Stimulated activated CD8-positive, alpha-beta memory T cell treated with anti-CD3 and anti-CD28 coated beads, Interleukin-2, amount 100 ng/mL, for 1 hour (primary cell): ENCODE measurements around the gene XPO1.

Experiments
- DNase-seq, 2 donors: peaks; one replicate each; pipeline ENCODE4 v3.0.0-alpha.2; 2020; ENCODE audit warnings: low read depth in 2 of 2

The XPO1 gene

GRCh38 chr2:61434314-61434713 lies 103.8 kb downstream of the XPO1 start:
- DNase-seq: no peak

GRCh38 chr2:61433606-61434005 lies 104.5 kb downstream of the XPO1 start:
- DNase-seq: no peak

GRCh38 chr2:61432990-61433389 lies 105.2 kb downstream of the XPO1 start:
- DNase-seq: no peak

- DNase-seq: no peak
These were observed 106.8 kb downstream of the XPO1 start for GRCh38 chr2:61431345-61431744.
